SK-N-MC (cell line): ENCODE data around the gene TRDMT1.

Experiments used
- DNase-seq: peaks from one replicate; pipeline ENCODE4 v3.0.0-alpha.2; 2011; ENCODE audit warnings: low read depth, low spot score
- H3K27ac ChIP-seq: fragments of 200-600 bp; sonication (generic); 2 replicates; pipeline ENCODE4 v1.5.1; 2016; ENCODE audit warnings: mixed run types
- H3K36me3 ChIP-seq: fragments of 200-600 bp; sonication (generic); 2 replicates; pipeline ENCODE4 v1.6.1; 2017; ENCODE audit warnings: antibody characterized with exemption, low read length, mixed read lengths; ENCODE audit not compliant: insufficient read depth
- H3K4me3 ChIP-seq: fragments of 200-600 bp; sonication (generic); 2 replicates; pipeline ENCODE4 v1.5.1; 2016
- H3K9ac ChIP-seq: fragments of 200-600 bp; sonication (generic); 2 replicates; pipeline ENCODE4 v1.8.0; 2017; ENCODE audit warnings: mixed run types, mixed read lengths; ENCODE audit not compliant: insufficient read length
- H3K9me3 ChIP-seq: fragments of 200-600 bp; sonication (generic); 2 replicates; pipeline ENCODE4 v1.6.1; 2017; ENCODE audit warnings: low read depth, mild to moderate bottlenecking, antibody characterized with exemption, low read length, moderate library complexity, mixed read lengths
- EZH2 ChIP-seq: fragments of 200-600 bp; sonication (generic); IDR thresholded peaks from one replicate; pipeline ENCODE4 v1.6.1; 2017; ENCODE audit warnings: antibody characterized with exemption
- FOXP2 ChIP-seq: optimal IDR thresholded peaks from 2 replicates; pipeline ENCODE3; 2011; ENCODE audit warnings: mild to moderate bottlenecking, moderate library complexity; ENCODE audit not compliant: insufficient read depth; ENCODE audit errors: extremely low read length, control extremely low read depth
- POLR2AphosphoS5 ChIP-seq: IDR thresholded peaks from 2 replicates; pipeline ENCODE4 v1.6.1; 2012; ENCODE audit warnings: mild to moderate bottlenecking, low read depth, low read length, borderline replicate concordance

TRDMT1 gene

GRCh38 chr10:17109046-17109445 lies 92.4 kb downstream of the TRDMT1 start:
- Histone ChIP-seq H3K27ac (no peak overlapping the region), H3K36me3 (no peaks in the 10 kb centered on the region), H3K9me3 (no peaks in the 10 kb centered on the region), H3K4me3 (no peak overlapping the region), H3K9ac (no peak overlapping the region)
- no peak for TF ChIP-seq EZH2
- TF ChIP-seq FOXP2, result no peak
- no peak for TF ChIP-seq POLR2AphosphoS5
- no peak for DNase-seq

DNA sequence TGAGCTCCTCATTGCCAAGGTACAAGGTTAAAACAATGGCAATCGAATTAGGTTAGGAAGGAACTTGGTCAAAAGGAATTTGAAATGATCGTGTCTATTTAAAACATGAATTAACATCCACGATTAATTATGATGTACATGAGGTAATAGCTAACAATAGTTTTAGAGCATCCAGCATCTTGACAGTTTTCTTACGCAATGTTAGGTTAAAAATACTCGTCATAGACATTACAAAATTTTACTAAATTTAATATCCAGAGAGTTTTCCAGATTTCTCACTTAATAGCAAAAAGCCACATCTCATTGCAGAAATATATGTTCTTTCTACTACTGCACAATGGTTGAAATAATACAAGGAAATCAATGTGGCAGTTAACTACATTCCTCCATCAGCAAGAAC lies 94.5 kb downstream of the TRDMT1 start:
- Histone ChIP-seq H3K9me3 (no peaks in the 10 kb centered on the region), H3K9ac (no peak overlapping the region), H3K4me3 (no peak overlapping the region), H3K27ac (no peak overlapping the region), H3K36me3 (no peaks in the 10 kb centered on the region)
- DNase-seq, result no peak
- TF ChIP-seq FOXP2 (no peak), EZH2 (no peak), POLR2AphosphoS5 (no peak)

DNA sequence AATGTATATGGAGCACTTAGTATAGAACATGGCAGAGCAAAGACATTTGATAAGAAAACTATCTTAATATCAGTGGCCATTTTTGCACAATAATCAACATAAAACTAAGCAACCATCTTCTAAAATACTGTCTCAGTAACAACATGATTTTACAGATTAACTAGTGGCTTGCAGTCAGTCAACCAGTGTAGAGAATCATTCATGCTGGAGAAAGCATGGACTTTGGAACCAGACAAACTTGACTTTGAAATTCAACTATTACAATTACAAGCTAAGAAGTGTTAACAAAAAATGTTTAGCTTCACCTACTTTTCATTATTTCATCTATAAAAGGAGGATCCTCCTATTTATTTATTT lies 99.6 kb downstream of the TRDMT1 start:
- Histone ChIP-seq H3K27ac (no peak overlapping the region), H3K36me3 (no peaks in the 10 kb centered on the region), H3K4me3 (no peak overlapping the region), H3K9me3 (no peaks in the 10 kb centered on the region; the same call in 1 of the 2 replicates), H3K9ac (no peak overlapping the region)
- DNase-seq, result no peak
- TF ChIP-seq FOXP2 (no peak), EZH2 (no peak), POLR2AphosphoS5 (no peak)

GRCh38 chr10:17101257-17101909 lies 100.1 kb downstream of the TRDMT1 start:
- Histone ChIP-seq H3K9ac (no peak overlapping the region), H3K4me3 (no peak overlapping the region), H3K36me3 (no peaks in the 10 kb centered on the region), H3K9me3 (no peaks in the 10 kb centered on the region; the same call in 1 of the 2 replicates), H3K27ac (no peak overlapping the region)
- DNase-seq, result no peak
- no peak for TF ChIP-seq POLR2AphosphoS5
- no peak for TF ChIP-seq FOXP2
- no peak for TF ChIP-seq EZH2

DNA sequence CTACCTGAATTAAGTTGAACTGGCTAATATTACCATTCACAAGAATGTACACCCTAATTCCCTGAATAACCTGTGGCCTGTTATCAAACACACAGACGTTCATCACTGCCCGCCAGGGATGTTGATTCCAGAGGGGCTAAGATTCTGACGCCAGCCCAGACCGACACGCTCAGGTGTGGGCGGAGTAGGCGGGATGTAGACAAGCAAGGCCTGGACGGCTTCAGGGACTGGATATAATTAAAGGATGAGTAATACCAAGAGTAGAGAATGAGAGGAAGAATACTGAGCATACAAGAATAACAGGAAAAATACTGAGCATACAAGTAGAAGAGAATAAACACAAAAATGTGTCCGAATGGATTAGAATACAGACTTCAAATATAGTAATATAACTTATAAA lies 100.9 kb downstream of the TRDMT1 start:
- no peak overlapping the region for H3K27ac ChIP-seq
- H3K36me3 ChIP-seq, result no peaks in the 10 kb centered on the region
- H3K9me3 ChIP-seq, result no peaks in the 10 kb centered on the region; the same call in 1 of the 2 replicates
- H3K9ac ChIP-seq, result no peak overlapping the region
- no peak overlapping the region for H3K4me3 ChIP-seq
- TF ChIP-seq EZH2, result no peak
- TF ChIP-seq FOXP2, result no peak
- TF ChIP-seq POLR2AphosphoS5, result no peak
- no peak for DNase-seq

DNA sequence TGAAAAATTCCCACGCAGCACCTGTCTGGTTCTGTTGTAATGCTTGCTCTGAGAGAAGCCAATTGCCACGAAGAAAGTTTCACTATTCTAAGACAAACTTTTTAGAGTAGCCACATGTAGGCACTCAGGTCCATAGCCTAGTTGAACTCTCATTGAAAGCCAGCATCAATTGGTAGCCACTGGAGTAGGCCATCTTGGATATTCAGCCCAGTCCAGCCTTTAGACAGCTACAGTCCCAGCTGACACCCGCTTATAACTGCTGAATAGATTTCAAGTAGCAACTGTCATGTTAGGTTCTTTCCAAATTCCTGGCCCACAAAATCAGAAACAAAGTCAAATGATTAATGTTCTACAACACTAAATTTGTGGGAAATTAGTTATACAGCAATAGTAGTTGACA lies 103.5 kb downstream of the TRDMT1 start:
- H3K27ac ChIP-seq, result no peak overlapping the region
- no peak for DNase-seq
- H3K4me3 ChIP-seq, result no peak overlapping the region
- no peaks in the 10 kb centered on the region; the same call in 1 of the 2 replicates for H3K9me3 ChIP-seq
- no peaks in the 10 kb centered on the region for H3K36me3 ChIP-seq
- no peak for TF ChIP-seq EZH2
- TF ChIP-seq POLR2AphosphoS5, result no peak
- no peak for TF ChIP-seq FOXP2
- no peak overlapping the region for H3K9ac ChIP-seq
